NCI-H345 (cell line): ENCODE data around the gene KNG1.
A peak's percentile ranks its signal among the peaks of the same experiment; 100 is the strongest.

ENCODE experiments used
- DNase-seq: peaks from one replicate; lab custom pipeline; 2025; lab: John Stamatoyannopoulos, UW

Gene KNG1

GRCh38 chr3:186779204-186779603 lies 62.0 kb downstream of the KNG1 start:
- DNase-seq, result no peak

DNA sequence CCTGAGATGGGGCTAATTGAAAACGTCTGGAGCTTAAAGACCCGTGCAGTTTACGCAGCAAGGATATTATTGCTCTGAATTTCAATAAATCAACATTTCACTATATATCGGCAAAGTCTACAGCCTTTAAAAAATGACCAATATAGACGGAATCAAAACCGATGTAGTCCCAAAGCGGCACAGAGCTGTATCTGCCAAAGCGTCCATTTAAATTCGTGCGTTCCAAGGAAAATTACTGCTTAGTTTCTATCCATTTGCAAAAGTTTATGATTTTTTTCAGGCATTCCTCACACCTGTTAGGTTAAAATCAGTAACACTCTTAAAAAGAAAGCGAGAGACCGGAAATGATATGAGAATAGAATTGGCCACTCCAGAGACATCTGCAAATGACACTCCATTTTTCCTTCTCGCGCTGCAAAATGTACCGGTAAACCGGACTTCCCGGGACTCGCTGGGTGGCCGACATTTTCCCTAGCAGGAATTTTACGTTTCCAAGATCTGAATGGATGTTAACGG lies 65.4 kb downstream of the KNG1 start:
- no peak for DNase-seq

- DNase-seq, result peak; percentile 95
Measured at GRCh38 chr3:186783058-186783730, 66.0 kb downstream of the KNG1 start, which contains the start of gene EIF4A2. Gene EIF4A2 (plus strand): TSS chr3:186783577. CDS start chr3:186783611, 34 bp downstream.

GRCh38 chr3:186783731-186784515 lies 66.8 kb downstream of the KNG1 start:
- DNase-seq, result peak; percentile 87

- DNase-seq, result no peak
Measured at GRCh38 chr3:186784820-186785494, 67.8 kb downstream of the KNG1 start.

DNA sequence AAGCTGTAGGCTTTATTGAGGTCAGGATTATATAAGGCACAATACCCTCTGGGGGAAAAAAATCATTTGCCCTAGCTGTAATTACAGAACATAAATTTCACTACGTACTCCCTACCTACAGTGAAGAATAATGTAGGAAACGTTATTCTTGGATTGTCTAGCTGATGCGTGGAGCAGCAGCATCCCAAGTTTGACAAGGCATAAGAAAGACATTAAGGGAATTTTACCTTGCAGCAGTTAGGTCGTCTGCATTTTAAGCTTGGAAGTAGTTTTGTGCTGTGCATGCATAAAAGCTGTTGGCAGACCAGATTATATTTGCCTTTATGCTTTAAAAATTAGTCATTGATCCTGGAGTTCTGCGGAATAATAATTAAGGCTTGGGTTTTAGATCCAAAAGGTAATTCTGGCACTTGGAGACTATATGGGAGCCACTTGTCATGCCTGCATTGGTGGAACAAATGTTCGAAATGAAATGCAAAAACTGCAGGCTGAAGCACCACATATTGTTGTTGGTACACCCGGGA lies 68.4 kb downstream of the KNG1 start:
- no peak for DNase-seq

- DNase-seq, result no peak
Measured at GRCh38 chr3:186786922-186787321, 69.8 kb downstream of the KNG1 start.

GRCh38 chr3:186787642-186788481 lies 70.7 kb downstream of the KNG1 start:
- no peak for DNase-seq

- DNase-seq, result no peak
Measured at GRCh38 chr3:186788482-186789370, 71.6 kb downstream of the KNG1 start.

GRCh38 chr3:186789554-186790260 lies 72.5 kb downstream of the KNG1 start:
- DNase-seq, result no peak

DNA sequence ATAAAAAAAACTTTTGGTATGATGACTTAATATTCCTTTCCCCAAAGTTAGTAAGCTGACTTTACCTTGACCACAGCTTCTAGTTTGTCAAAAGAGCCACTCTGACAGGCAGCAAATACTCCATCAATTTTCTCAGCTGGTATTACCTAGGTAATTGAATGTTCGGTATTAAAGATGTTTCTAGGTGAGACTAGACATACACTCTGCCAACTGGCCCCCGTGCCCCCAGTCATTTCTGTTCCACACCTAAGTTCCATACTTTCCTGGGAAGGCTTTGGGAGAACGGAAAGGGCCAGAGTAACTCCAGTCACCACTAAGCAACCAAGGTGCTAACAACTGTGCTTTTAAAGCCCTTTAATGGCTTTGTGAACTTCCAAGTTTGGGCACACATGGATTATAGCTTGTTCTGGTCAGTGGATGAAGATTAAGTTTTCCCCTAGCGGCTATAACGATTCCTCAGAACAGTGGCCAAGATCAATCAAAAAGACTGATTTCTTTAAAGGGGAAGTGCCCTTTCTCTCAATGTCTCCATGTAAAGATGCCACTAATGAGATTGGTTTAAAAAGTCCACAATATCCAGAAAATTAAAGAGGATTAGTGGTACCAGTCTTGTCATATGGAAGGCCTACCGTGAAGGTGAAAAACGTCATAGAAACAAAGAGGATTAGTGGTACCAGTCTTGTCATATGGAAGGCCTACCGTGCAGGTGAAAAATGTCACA lies 73.3 kb downstream of the KNG1 start:
- no peak for DNase-seq
